ENCODE measurements around the gene DOCK2. TPM values are rescaled to one million over a fixed set of nuclear protein-coding genes. Genes with fewer than 3 reads are reported as not detected.

Gene DOCK2
- total and polyA plus RNA-seq, 2 of the 8 experiments (the other 6 are each of a cell fraction or from before 2014, with no cell fraction given): 3.9 to 5.7 TPM

DNA sequence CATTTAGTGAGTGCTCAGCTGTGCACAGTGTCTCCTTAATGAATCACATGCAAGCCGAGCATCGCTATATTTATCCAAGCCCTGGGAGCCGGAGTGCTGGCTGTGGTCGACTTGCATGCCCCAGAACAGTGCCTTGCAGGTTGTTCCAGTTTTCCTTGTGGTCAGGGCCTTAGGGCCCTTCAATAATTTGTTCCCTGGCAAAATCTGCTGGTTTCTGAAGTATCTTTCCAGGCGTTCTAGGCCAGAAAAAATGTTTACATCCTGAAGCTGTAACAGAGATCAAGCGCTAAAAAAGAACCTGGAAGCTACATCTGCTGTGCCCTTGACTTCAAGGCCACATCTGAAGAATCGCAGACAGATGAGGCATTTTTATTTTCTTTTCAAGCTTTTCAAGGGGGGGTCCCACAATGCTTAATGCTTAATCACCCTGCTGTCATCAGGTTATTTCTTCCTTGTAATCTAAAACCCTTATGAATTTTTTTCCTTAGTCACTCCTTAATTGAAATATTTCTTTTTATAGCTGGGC, 105.8 kb downstream of the DOCK2 start:
- no peak overlapping the region for H2BK12ac ChIP-seq (ENCODE audit: low read depth, low read length)
- H2BK5ac ChIP-seq (ENCODE audit: low read depth, low read length): no peak overlapping the region
- H3K23me2 ChIP-seq (ENCODE audit: low read depth, low read length): no peaks in the 10 kb centered on the region
- H3K4me1 ChIP-seq (replicated peaks in 1 of 4; ENCODE audit: control insufficient read depth in 3 of 4, insufficient read depth in 4 of 4, low read length in 3 of 4): no peaks in the 10 kb centered on the region; a peak in 1 of 7 replicates
- no peak overlapping the region for H2BK20ac ChIP-seq (ENCODE audit: low read length)
- H3K9ac ChIP-seq (replicated peaks in 1 of 4; ENCODE audit: extremely low read depth in 1 of 4, low read depth in 3 of 4, low read length in 3 of 4): no peak overlapping the region
- no peak overlapping the region for H4K5ac ChIP-seq (ENCODE audit: insufficient read length, low read depth, low read length)
- H3K4me3 ChIP-seq (ENCODE audit: extremely low read depth in 1 of 4, insufficient read depth in 2 of 4, low read depth in 3 of 4, low read length in 4 of 4): no peak overlapping the region
- H3K14ac ChIP-seq (ENCODE audit: insufficient read length): no peak overlapping the region
- 90% methylated on average over 7 of the region's 7 CpGs; no CpG with 5 or more reads in 1 of the 2 experiments for WGBS, 2 experiments (ENCODE audit: extremely low coverage in 1 of 2, insufficient coverage in 1 of 2, insufficient read length in 1 of 2, insufficient replicate concordance in 2 of 2, low coverage in 1 of 2, low lambda C conversion rate in 2 of 2, missing lambda C conversion rate in 1 of 2)
- no peaks in the 10 kb centered on the region for H3K79me2 ChIP-seq (ENCODE audit: control insufficient read depth in 1 of 2, insufficient read depth in 2 of 2, low read length in 2 of 2)
- H4K20me1 ChIP-seq (replicated peaks in 1 of 2; ENCODE audit: control insufficient read depth in 1 of 2, insufficient read depth in 2 of 2, low read length in 2 of 2): peaks cover 0 to 2% of the 10 kb centered on the region in 2 experiments
- no peaks in the 10 kb centered on the region for H3K79me1 ChIP-seq (ENCODE audit: low read depth, low read length)
- no peak overlapping the region for H3K56ac ChIP-seq (replicated peaks; ENCODE audit: insufficient read length, low read depth, low read length)
- DNase-seq (ENCODE audit: low read depth in 1 of 2, low spot score in 2 of 2) (no peak), FAIRE-seq (no peak)
- H3K9me3 ChIP-seq (ENCODE audit: insufficient read depth in 2 of 2, low read depth in 1 of 2, low read length in 1 of 2): no peaks in the 10 kb centered on the region
- H2AFZ ChIP-seq (ENCODE audit: low read length): no peak overlapping the region
- H3K4ac ChIP-seq (replicated peaks; ENCODE audit: insufficient read length, low read depth, low read length): no peak overlapping the region
- ChIA-PET CTCF (ENCODE audit: partially characterized antibody) (interaction anchor here (0.9 kb wide), 1 partner anchor 21 kb away, joined by 3 read pairs; no protein-coding TSS in a partner anchor), POLR2A (ENCODE audit: partially characterized antibody) (no interaction called here)
- no peak overlapping the region for H3K4me2 ChIP-seq (ENCODE audit: insufficient read depth in 1 of 2, low read depth in 2 of 2, low read length in 2 of 2)
- no peaks in the 10 kb centered on the region for H3K36me3 ChIP-seq (ENCODE audit: control insufficient read depth in 2 of 4, insufficient read depth in 4 of 4, low read length in 3 of 4)
- H3K27ac ChIP-seq (ENCODE audit: low read depth, low read length): no peak overlapping the region
- no peaks in the 10 kb centered on the region for H3K27me3 ChIP-seq (replicated peaks in 1 of 4; ENCODE audit: control insufficient read depth in 3 of 4, extremely low read depth in 1 of 4, insufficient read depth in 3 of 4, low read length in 3 of 4)
- no peak overlapping the region for H2AK5ac ChIP-seq (ENCODE audit: low read depth, low read length)
- H2BK15ac ChIP-seq (ENCODE audit: low read length): no peak overlapping the region
- H3K23ac ChIP-seq (ENCODE audit: insufficient read length): no peak overlapping the region
- no peak overlapping the region for H4K8ac ChIP-seq (ENCODE audit: extremely low read depth, insufficient read depth, low read length)
- no peak overlapping the region for H2BK120ac ChIP-seq (replicated peaks; ENCODE audit: low read depth, low read length)
- H4K91ac ChIP-seq (replicated peaks; ENCODE audit: insufficient read length, low read length): no peak overlapping the region
- H3K18ac ChIP-seq (ENCODE audit: extremely low read depth, low read length): no peak overlapping the region
- TF ChIP-seq CEBPB (IDR thresholded peaks at IDR 0.05; ENCODE audit: low read depth, low read length): no peak
- no peak for TF ChIP-seq TAF7 (optimal IDR thresholded peaks at IDR 0.05; ENCODE audit: borderline replicate concordance, low read depth, low read length)
- TF ChIP-seq JUN (IDR thresholded peaks at IDR 0.05; ENCODE audit: low read depth, low read length): no peak
- no peak for TF ChIP-seq KDM1A (IDR thresholded peaks at IDR 0.05; ENCODE audit: borderline replicate concordance, low read length)
- TF ChIP-seq RAD21 (IDR thresholded peaks at IDR 0.05 in 1 of 2, conservative IDR thresholded peaks at IDR 0.05 in 1 of 2; ENCODE audit: low read depth in 2 of 2, low read length in 2 of 2): no peak
- no peak for TF ChIP-seq TAF1 (IDR thresholded peaks at IDR 0.05; ENCODE audit: low read depth, low read length)
